RWPE2 (cell line): ENCODE measurements around the gene MAIP1.

Experiments
- ATAC-seq: fragments of 200-7000 bp; cut with Tn5 transposase; 3 replicates; pipeline ENCODE4 v1.9.1; 2021; ENCODE audit warnings: low read depth
- DNase-seq: peaks from one replicate; pipeline ENCODE4 v3.0.0-alpha.2; 2020; ENCODE audit warnings: low spot score
- H3K27ac ChIP-seq: fragments of 450-650 bp; 2 replicates; pipeline ENCODE4 v1.5.1; 2017; ENCODE audit warnings: mild to moderate bottlenecking; ENCODE audit not compliant: poor library complexity, severe bottlenecking
- H3K27me3 ChIP-seq: fragments of 250-450 bp; sonication (Bioruptor Pico); 2 replicates; pipeline ENCODE4 v1.5.1; 2021; ENCODE audit warnings: mild to moderate bottlenecking, moderate library complexity; ENCODE audit not compliant: insufficient read depth, poor library complexity, severe bottlenecking
- H3K36me3 ChIP-seq: fragments of 250-450 bp; sonication (Bioruptor Pico); 2 replicates; pipeline ENCODE4 v1.5.1; 2020; ENCODE audit warnings: low read depth, mild to moderate bottlenecking, moderate library complexity
- H3K4me1 ChIP-seq: fragments of 250-450 bp; sonication (Bioruptor Pico); 2 replicates; pipeline ENCODE4 v1.5.1; 2021; ENCODE audit warnings: mild to moderate bottlenecking, moderate library complexity; ENCODE audit not compliant: insufficient read depth, poor library complexity, severe bottlenecking
- H3K4me3 ChIP-seq: fragments of 250-450 bp; sonication (Bioruptor Pico); 2 replicates; pipeline ENCODE4 v1.5.1; 2021; ENCODE audit warnings: mild to moderate bottlenecking, moderate library complexity; ENCODE audit not compliant: severe bottlenecking
- H3K9me3 ChIP-seq: fragments of 250-450 bp; sonication (Bioruptor Pico); 2 replicates; pipeline ENCODE4 v1.5.1; 2021; ENCODE audit warnings: mild to moderate bottlenecking, moderate library complexity; ENCODE audit not compliant: severe bottlenecking
- CTCF ChIP-seq: fragments of 450-650 bp; IDR thresholded peaks from one replicate; pipeline ENCODE4 v1.5.1; 2017; ENCODE audit warnings: mild to moderate bottlenecking, moderate library complexity; ENCODE audit not compliant: poor library complexity, severe bottlenecking

The MAIP1 gene

GRCh38 chr2:199968126-199968525, 12.7 kb downstream of the MAIP1 start:
- Histone ChIP-seq H3K36me3 (peaks cover 44% of the 10 kb centered on the region), H3K4me3 (no peak overlapping the region), H3K27ac (no peak overlapping the region), H3K4me1 (no peaks in the 10 kb centered on the region), H3K9me3 (peaks cover 3% of the 10 kb centered on the region), H3K27me3 (no peaks in the 10 kb centered on the region)
- no peak for DNase-seq
- no peak for ATAC-seq
- TF ChIP-seq CTCF = no peak

- ATAC-seq (no peak), DNase-seq (no peak)
- Histone ChIP-seq H3K4me3 (no peak overlapping the region), H3K36me3 (peaks cover 8% of the 10 kb centered on the region; the same call in 1 of the 2 replicates), H3K27me3 (no peaks in the 10 kb centered on the region), H3K4me1 (peaks cover 8% of the 10 kb centered on the region), H3K27ac (no peak overlapping the region), H3K9me3 (peaks cover 3% of the 10 kb centered on the region)
- TF ChIP-seq CTCF = no peak
Measured at GRCh38 chr2:199972088-199972626, 16.8 kb downstream of the MAIP1 start.

GRCh38 chr2:199973703-199974102, 18.3 kb downstream of the MAIP1 start:
- peak; percentile 73 for TF ChIP-seq CTCF
- no peaks in the 10 kb centered on the region for H3K9me3 ChIP-seq
- DNase-seq (no peak), ATAC-seq (peak; percentile 57; the same call in 2 of the 3 replicates)
- H3K4me1 ChIP-seq = peaks cover 18% of the 10 kb centered on the region
- no peak overlapping the region for H3K27ac ChIP-seq
- H3K36me3 ChIP-seq = no peaks in the 10 kb centered on the region
- H3K27me3 ChIP-seq = no peaks in the 10 kb centered on the region
- no peak overlapping the region for H3K4me3 ChIP-seq

GRCh38 chr2:199975273-199975895, 20.0 kb downstream of the MAIP1 start:
- ATAC-seq (no peak; the same call in 2 of the 3 replicates), DNase-seq (no peak)
- Histone ChIP-seq H3K27ac (no peak overlapping the region), H3K27me3 (no peaks in the 10 kb centered on the region), H3K4me3 (no peak overlapping the region), H3K9me3 (no peaks in the 10 kb centered on the region), H3K36me3 (no peaks in the 10 kb centered on the region), H3K4me1 (peaks cover 23% of the 10 kb centered on the region)
- no peak for TF ChIP-seq CTCF

- DNase-seq (no peak), ATAC-seq (peak; percentile 79)
- H3K27me3 ChIP-seq = no peaks in the 10 kb centered on the region
- H3K4me3 ChIP-seq = no peak overlapping the region
- TF ChIP-seq CTCF = no peak
- peaks cover 23% of the 10 kb centered on the region for H3K4me1 ChIP-seq
- no peaks in the 10 kb centered on the region for H3K9me3 ChIP-seq
- no peak overlapping the region for H3K27ac ChIP-seq
- H3K36me3 ChIP-seq = no peaks in the 10 kb centered on the region
Measured at GRCh38 chr2:199977984-199978415, 22.6 kb downstream of the MAIP1 start.
